Hematopoietic multipotent progenitor cell treated with erythropoietin and hydrocortisone succinate and interleukin-3 and kit ligand, for 8 days (in vitro differentiated cells): ENCODE results near the gene RGS16.

ENCODE experiments used
- DNase-seq: peaks from one replicate; pipeline ENCODE4 v3.0.0-alpha.2; 2015

RGS16 gene

GRCh38 chr1:182603646-182604174 is 479 bp downstream of the RGS16 start:
- no peak for DNase-seq

DNA sequence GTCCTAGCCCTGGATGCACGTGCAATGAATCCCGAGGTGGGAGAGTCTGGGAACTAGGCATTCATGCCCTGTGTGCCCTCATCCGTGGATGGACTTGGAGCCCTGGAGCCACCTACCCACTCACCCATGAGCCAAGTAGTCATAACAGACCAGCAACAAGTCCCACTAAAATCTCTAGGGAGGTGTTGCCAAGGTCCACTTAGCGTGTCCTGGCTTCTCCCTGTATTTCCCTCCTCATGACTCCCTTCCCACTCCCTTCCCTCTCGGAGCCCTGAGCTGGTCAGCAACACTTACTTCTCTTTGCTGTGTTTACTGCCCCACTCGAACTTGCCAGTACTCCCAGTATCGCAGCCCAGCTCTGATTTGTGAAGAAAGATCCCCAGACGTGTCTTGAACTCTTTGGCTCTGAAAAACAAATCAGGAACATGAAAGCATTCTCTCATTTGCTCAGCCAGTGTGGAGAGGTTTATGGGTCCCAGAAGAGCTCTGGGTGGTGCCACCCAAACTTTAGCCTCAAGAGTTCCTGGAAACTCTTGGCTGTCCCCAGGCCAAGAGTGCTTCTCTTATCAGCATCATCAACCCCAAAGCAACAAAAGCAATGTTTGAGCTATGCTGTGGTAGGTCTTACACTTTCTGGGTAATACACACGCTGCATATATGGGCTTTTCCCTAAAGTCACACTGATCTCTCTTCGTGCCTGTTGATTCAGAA is 1.1 kb downstream of the RGS16 start:
- peak; percentile 81 for DNase-seq

GRCh38 chr1:182601913-182602312 is 2.3 kb downstream of the RGS16 start:
- no peak for DNase-seq

GRCh38 chr1:182601416-182601786 is 2.8 kb downstream of the RGS16 start:
- DNase-seq: peak; percentile 88

DNA sequence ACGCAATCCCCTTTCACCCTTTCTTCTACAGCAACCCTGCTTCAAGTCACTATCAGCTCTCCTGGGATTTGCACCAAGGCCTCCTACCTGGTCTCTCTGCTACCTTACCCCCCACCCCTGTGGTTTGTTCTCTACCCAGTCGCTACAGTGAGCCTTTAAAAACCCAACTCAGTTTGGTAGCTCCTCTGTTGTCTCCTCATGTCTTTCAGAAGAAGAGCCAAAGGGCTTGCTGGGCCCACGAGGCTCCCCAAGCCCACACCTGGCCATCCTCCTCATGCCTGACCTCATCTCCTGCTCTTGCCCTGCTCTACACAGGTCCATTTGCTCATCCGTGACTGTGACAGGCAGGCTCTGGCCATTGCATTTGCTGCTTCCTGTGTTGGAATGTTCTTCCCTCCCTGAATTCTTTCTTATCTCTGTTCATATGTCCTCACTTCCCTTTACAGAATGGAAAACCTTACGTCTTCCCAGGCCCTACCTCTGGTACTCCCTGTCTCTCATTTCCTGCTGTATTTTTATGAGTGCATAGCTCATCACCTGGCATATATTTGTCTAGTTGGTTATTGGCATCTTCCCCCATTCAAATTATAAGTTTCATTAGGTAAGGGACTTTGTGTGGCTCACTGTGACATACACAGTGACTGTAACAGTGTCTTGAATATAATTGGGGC is 3.3 kb downstream of the RGS16 start:
- DNase-seq: no peak

DNA sequence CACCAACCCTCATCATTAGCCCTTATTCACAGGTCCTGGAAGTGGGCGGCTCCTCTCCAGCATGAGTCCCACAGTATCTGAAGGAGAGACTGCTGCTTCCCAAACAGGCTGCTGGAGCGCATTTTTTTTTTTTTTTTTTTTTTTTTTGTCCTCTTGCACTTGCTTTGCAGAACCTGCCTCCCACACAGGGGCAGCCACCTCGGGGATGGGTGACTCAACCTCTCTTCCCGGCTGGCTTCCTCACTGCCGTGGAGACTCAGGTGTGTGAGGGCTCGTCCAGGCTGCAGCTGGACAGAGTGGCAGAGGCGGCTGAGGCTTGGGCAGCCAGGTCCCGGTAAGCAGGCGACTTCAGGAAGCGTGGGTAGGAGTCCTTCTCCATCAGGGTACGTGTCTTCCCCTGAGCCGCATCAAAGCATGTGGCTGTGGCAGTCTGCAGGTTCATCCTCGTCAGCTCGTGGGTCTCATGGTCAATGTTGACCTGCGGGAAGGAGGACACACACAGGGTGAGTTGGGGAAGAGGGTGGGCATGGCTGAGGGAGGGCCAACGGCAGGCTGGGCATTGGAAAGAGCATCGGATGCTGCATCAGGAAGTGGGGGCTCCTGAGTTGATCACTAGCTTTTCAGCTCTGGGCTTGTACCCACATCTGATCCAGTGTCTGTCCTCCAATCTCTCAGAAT is 4.0 kb downstream of the RGS16 start:
- DNase-seq: no peak

- DNase-seq: peak; percentile 40
These were observed 4.8 kb downstream of the RGS16 start for GRCh38 chr1:182599339-182599738.

DNA sequence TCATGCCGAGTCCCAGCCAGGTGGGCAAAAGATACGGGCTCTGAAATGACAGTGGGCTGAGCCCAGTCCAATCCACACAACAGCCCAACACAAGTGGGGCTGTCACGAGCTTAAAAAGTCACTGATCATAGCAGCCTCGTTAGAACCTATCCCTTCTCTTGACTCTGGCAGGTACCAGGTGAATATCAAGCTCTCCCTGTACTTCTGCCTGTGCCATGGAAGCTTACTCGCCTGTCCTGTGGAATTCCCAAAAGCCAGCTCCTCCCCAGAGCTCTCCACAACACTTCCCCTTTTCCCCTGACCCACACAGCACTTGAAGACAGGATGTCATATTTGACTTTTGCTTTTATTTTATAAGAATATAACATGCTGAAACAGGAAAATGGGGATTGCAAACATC is 5.9 kb downstream of the RGS16 start:
- no peak for DNase-seq

GRCh38 chr1:182596934-182597333 is 7.3 kb downstream of the RGS16 start:
- DNase-seq: peak; percentile 41

DNA sequence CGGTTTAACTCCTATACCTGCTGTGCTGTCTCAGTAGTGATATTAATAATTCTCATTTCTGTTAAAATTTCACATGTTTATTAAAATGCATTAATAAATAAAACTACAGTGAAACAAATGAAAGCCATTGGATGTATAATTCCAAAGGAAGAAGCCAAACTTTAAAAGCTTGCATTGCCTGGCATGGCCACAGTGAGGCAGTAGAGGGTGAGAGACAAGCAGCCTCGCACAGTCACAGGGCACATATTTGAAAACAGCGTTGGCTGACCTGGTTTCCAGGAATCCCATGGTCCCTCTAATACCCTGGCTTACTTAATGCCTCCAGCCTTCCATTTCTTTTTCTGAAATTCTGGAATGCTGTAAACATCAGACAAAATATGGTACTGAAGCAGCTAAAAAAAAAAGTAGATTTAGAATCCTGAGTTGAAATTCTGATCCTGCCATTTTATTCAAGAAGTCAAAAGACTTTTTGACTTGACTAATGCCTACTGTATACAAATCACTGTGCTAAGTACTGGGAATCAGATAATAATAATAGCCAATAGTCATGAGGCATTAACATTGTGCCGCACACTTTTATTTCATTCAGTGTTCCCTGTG is 8.4 kb downstream of the RGS16 start:
- peak; percentile 81 for DNase-seq

- no peak for DNase-seq
These were observed 14.3 kb downstream of the RGS16 start for GRCh38 chr1:182589931-182590330.

DNA sequence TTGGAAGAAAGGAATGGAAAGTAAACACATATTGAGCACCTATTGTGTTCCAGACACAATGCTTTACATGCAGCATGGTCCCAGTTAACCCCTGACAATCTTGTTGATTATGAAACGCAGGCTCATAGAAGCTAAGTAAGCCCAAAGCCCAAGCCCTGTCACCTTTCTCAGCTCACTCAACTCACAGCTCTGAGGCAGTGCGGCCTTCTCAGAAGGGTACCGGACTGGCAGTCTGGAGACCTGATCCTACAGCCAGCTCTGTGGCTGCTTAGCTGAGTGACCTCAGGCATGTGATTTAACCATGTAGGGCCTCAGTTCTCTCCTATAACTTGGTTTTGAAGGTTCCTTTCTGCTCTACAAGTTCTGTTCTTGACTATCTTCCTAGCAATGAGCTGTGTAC is 14.7 kb downstream of the RGS16 start:
- DNase-seq: no peak

GRCh38 chr1:182588500-182589396 is 15.4 kb downstream of the RGS16 start, which contains the start of gene RNASEL:
TSS of gene RNASEL (minus strand) at chr1:182589256. CDS start at chr1:182586806, 2,450 bp downstream.
- DNase-seq: peak; percentile 85

DNA sequence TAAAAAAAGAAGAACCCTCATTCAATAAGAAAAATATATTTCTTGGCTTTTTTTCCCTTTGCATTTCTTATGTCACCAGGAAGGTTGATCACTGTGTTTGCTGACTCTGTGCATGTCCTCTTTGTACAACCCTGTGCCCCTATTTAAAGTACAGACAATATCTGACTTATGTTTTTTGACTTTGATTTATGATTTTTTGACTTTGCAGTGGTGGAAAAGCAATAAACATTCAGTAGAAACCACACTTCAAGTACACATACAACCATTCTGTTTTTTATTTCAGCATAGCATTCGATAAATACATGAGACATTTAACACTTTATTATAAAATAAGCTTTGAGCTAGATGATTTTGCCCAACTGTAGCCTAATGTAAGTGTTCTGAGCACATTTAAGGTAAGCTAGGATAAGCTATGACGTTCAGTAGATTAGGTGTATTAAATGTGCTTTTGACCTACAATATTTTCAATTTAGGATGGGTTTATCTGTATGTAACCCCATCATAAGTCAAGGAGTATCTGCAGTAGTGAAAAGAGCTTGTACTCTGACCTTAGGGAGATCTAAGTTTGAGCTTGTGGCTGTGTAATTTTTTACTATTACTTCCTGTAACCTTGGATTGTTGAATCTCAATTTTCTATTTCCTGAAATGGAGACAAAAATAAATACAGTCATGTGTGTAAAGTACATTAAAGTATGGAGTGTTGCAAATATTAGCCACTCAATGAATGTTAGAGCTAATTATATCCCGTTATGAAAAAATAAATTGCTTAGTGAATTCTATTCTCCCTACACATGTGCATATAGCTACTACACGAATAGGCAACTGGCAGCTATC is 16.3 kb downstream of the RGS16 start:
- DNase-seq: no peak

- no peak for DNase-seq
These were observed 17.1 kb downstream of the RGS16 start for GRCh38 chr1:182587093-182587492.

DNA sequence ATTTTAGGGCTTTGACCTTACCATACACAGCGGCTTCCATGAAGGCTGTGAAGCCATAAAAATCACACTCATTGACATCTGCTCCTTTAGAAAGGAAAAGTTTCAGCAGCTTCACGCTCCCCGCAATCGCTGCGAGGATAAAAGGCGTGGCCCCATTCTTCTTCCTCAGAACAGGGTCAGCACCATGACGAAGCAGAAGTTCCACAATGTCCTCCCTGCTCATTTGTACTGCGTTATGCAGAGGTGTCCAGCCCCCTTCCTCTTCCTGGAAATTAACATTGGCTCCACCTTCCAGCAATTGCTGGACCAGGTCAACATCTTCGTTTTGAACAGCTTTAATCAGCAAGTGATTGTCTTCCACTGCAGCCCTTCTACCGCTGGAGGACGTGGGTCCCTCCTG is 17.8 kb downstream of the RGS16 start:
- DNase-seq: no peak

GRCh38 chr1:182584746-182585145 is 19.4 kb downstream of the RGS16 start:
- DNase-seq: no peak

- no peak for DNase-seq
These were observed 23.5 kb downstream of the RGS16 start for GRCh38 chr1:182580736-182581135.

- DNase-seq: no peak
These were observed 28.5 kb downstream of the RGS16 start for GRCh38 chr1:182575540-182576149.

DNA sequence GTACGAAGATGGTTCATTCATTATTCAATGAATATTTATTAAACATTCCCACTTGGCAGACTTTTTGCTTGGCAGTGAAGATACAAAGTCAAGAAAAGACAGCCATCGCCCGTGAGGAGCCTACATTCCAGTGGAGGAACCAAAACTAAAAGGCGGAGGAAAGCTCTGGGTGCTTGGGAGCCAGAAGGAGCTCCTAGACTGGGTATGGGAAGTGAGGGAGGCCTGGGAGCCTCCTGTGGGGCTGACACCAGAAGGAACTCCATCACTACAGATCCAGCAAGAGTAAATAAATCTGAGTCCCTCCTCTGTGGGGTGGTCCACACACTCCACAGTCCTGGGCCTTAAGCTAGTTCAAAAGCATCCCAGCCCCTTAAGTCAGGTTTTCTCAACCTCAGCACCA is 30.0 kb downstream of the RGS16 start:
- no peak for DNase-seq

GRCh38 chr1:182570611-182570970 is 33.6 kb downstream of the RGS16 start:
- DNase-seq: no peak
